Natural killer cell (primary cell): Measurements from ENCODE around the gene CBR3. TPM values are rescaled to one million over a fixed set of nuclear protein-coding genes. Genes with fewer than 3 reads are reported as not detected.

Experiments
- ATAC-seq, 3 donors: fragments of 150-1000 bp in 2 of 3; fragments of 200-7000 bp in 1 of 3; cut with Tn5 transposase; 1 replicate in 1 of 3; 2 replicates in 2 of 3; pipeline ENCODE4 v1.10.0; 2021; ENCODE audit warnings: mild to moderate bottlenecking in 2 of 3, moderate library complexity in 2 of 3
- DNase-seq, 2 donors: peaks; one replicate each; pipeline versions ENCODE4 v3.0.0 to v3.0.0-alpha.2; 2013 to 2021; ENCODE audit warnings: mixed read lengths in 1 of 2
- H3K27ac ChIP-seq: one replicate; pipeline ENCODE4 v1.5.1; 2013; ENCODE audit warnings: mild to moderate bottlenecking, low read length
- H3K27me3 ChIP-seq: one replicate; pipeline ENCODE4 v1.6.1; 2013; ENCODE audit warnings: low read length; ENCODE audit not compliant: control insufficient read depth, insufficient read depth
- H3K36me3 ChIP-seq: one replicate; pipeline ENCODE4 v1.6.1; 2013; ENCODE audit warnings: low read length; ENCODE audit not compliant: control insufficient read depth, insufficient read depth
- H3K4me1 ChIP-seq: one replicate; pipeline ENCODE4 v1.6.1; 2013; ENCODE audit warnings: low read length; ENCODE audit not compliant: control insufficient read depth, insufficient read depth
- H3K4me3 ChIP-seq: one replicate; pipeline ENCODE4 v1.5.1; 2013; ENCODE audit warnings: low read length
- H3K9me3 ChIP-seq: one replicate; pipeline ENCODE4 v1.6.1; 2013; ENCODE audit warnings: low read length; ENCODE audit not compliant: control insufficient read depth, insufficient read depth
- H3K27ac Mint-ChIP-seq, 2 donors: one replicate each; pipeline ENCODE4 v1.8.0; 2022; ENCODE audit warnings: mild to moderate bottlenecking in 2 of 2, mixed read lengths in 2 of 2, moderate library complexity in 1 of 2
- H3K27me3 Mint-ChIP-seq, 2 donors: one replicate each; pipeline ENCODE4 v1.8.0; 2022; ENCODE audit warnings: low read depth in 2 of 2, mixed read lengths in 2 of 2
- H3K36me3 Mint-ChIP-seq: one replicate; pipeline ENCODE4 v1.8.0; 2022; ENCODE audit warnings: mixed read lengths
- H3K4me1 Mint-ChIP-seq, 2 donors: one replicate each; pipeline ENCODE4 v1.8.0; 2022; ENCODE audit warnings: mixed read lengths in 2 of 2
- H3K4me3 Mint-ChIP-seq: one replicate; pipeline ENCODE4 v1.8.0; 2022; ENCODE audit warnings: mild to moderate bottlenecking, moderate library complexity, mixed read lengths
- H3K9me3 Mint-ChIP-seq, 2 donors: one replicate each; pipeline ENCODE4 v1.8.0; 2022; ENCODE audit warnings: mixed read lengths in 2 of 2
- WGBS: methylation state at CpG from one replicate; pipeline ENCODE4 v1.1.7; 2013; ENCODE audit warnings: missing lambda C conversion rate; ENCODE audit not compliant: insufficient coverage; 5-methylcytosine and 5-hydroxymethylcytosine counted together
- intact Hi-C: fragments of 100-400 bp; cut with micrococcal nuclease; formaldehyde crosslinking; loops from one replicate; pipeline ENCODE4 v1.14.2; 2022
- total RNA-seq, 4 donors: library from RNA; stranded (reverse); fragments of 120-200 nt in 1 of 4; gene quantifications; one replicate each; pipeline versions ENCODE4 v1.2.3 to v1.2.4, GENCODE V29; 2013 to 2022
- TF ChIP-seq, protein P1 (sequence below): fragments of 200-600 bp; IDR thresholded peaks from one replicate; pipeline ENCODE4 v1.8.0; 2022; ENCODE audit warnings: antibody characterized with exemption

The CBR3 gene
- total RNA-seq, 3 donors from 2014 or later (not counting 1 experiment from before 2014, with no cell fraction given): 0.95 to 1.5 (median 1.2) TPM

DNA sequence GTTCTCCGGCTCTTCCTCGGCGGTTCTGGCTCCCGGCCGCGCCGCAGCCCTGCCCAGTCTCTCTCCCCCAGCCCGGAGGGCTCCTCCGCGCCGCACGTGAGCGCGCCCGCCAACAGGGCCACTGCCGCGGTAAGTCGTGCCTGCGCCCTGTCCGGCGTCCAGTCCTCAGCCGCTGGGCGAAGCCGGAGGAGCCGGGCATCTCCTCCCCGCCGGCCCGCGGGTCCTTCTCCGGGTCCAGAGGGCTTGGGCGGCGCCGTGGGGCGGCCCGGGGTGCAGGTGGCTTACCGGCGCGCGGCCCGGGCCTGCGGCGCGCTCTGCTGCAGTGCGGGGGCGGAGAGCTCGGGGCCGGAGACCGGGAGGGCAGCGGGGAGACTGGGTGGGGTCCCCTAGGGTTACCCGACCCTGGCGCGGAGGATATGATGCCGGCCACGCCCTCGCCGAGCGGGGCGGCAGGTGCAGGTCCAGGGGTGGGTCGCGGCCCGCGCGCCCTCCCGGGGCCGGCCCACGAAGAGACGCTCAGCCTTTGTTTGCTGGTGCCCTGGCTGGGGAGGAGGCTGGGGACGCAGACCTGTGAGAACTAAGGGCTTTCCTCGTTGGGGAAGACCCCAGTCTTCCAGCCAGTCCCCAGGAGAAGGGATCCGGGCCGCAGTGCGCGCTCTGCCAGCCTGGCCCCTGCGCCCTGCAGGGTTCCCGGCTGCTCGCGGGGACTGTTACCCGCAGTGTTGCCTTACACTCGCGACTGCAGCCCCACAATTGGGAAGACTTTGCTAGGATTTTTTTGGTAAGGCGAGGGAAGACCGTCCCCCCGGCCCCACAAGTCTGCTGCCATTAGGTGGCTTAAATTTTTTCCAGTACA, 22.2 kb downstream of the CBR3 start, which contains the start of gene DOP1B:
Gene DOP1B (plus strand): TSS at position 10 of the 856 bp plus-strand sequence. CDS start 7,910 bp downstream, outside the sequence.
- intact Hi-C loops: loop anchor here (1.0 kb wide), 3 partner anchors 17 to 163 kb away; partner anchors contain the start of genes CBR3 and MORC3
- Histone ChIP-seq H3K36me3 (peaks cover 2% of the 10 kb centered on the region), H3K4me3 (peak within 1 kb of the TSS; percentile 58), H3K27ac (peak within 1 kb of the TSS; percentile 56), H3K27me3 (no peaks in the 10 kb centered on the region), H3K9me3 (no peaks in the 10 kb centered on the region), H3K4me1 (peaks cover 15% of the 10 kb centered on the region)
- no peak for ATAC-seq
- peak in 1 of 2 donors; percentile 52 for DNase-seq
- WGBS: 1% methylated on average over 83 of the region's 83 CpGs
- H3K9me3 Mint-ChIP-seq: no peaks in the 10 kb centered on the region
- H3K27ac Mint-ChIP-seq: peak within 1 kb of the TSS in 1 of 2 donors; percentile 84
- H3K36me3 Mint-ChIP-seq: no peaks in the 10 kb centered on the region
- peak within 1 kb of the TSS; percentile 85 for H3K4me3 Mint-ChIP-seq
- TF ChIP-seq, protein P1, sequence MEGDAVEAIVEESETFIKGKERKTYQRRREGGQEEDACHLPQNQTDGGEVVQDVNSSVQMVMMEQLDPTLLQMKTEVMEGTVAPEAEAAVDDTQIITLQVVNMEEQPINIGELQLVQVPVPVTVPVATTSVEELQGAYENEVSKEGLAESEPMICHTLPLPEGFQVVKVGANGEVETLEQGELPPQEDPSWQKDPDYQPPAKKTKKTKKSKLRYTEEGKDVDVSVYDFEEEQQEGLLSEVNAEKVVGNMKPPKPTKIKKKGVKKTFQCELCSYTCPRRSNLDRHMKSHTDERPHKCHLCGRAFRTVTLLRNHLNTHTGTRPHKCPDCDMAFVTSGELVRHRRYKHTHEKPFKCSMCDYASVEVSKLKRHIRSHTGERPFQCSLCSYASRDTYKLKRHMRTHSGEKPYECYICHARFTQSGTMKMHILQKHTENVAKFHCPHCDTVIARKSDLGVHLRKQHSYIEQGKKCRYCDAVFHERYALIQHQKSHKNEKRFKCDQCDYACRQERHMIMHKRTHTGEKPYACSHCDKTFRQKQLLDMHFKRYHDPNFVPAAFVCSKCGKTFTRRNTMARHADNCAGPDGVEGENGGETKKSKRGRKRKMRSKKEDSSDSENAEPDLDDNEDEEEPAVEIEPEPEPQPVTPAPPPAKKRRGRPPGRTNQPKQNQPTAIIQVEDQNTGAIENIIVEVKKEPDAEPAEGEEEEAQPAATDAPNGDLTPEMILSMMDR: no peak
- no peaks in the 10 kb centered on the region for H3K27me3 Mint-ChIP-seq
- peaks cover 24 to 29% of the 10 kb centered on the region in 2 donors for H3K4me1 Mint-ChIP-seq

DNA sequence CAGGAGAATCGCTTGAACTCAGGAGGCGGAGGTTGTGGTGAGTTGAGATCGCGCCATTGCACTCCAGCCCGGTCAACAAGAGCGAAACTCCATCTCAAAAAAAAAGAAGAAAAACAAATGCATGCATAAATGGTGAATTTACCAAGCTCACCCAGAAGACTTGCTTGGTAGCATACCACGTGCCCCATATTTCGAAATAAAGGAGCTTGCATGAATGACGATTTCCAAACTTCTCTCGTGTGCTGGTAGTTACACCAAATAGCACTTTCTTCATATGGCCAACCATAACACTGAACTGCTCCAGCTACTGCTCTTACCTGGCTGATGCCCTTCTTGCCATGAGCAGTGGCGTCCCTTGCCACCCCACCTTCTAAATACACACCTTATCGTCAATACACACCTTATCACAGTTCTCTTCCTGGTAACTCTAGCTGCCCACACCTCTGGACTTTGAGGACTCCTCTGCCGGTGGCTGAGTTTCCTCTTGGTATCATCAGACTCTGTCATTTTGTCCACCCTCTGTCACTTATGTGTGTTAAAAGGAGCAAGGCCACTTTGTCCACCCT, 24.6 kb downstream of the CBR3 start:
- Histone ChIP-seq H3K9me3 (no peaks in the 10 kb centered on the region), H3K27ac (no peak overlapping the region), H3K36me3 (peaks cover 2% of the 10 kb centered on the region), H3K4me1 (peaks cover 15% of the 10 kb centered on the region), H3K4me3 (no peak overlapping the region), H3K27me3 (no peaks in the 10 kb centered on the region)
- 85% methylated on average over 13 of the region's 13 CpGs for WGBS
- Mint-ChIP-seq H3K4me1 (peaks cover 30 to 40% of the 10 kb centered on the region in 2 donors), H3K4me3 (peak overlapping the region; percentile 40), H3K36me3 (no peaks in the 10 kb centered on the region), H3K9me3 (no peaks in the 10 kb centered on the region), H3K27me3 (no peaks in the 10 kb centered on the region), H3K27ac (no peak overlapping the region)
- TF ChIP-seq, protein P1: no peak
- intact Hi-C loops: no loop called here
- ATAC-seq: no peak
- no peak for DNase-seq

DNA sequence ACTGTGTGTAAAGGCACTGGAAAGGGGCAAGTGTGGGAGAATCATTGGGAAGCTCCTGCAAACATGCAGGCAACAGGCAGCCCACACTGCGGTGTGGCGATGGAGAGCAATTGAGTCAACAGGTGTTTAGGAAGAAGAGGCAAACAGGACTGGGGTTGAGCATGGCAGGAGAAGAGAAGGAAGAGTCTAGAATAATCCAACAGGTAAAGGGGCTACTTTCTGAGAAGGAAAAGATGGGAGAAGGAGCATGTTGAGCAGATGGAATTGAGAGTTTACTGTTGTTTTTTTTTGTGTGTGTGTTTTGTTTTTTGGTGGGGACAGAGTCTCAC, 25.9 kb downstream of the CBR3 start:
- ATAC-seq: no peak
- H3K4me3 ChIP-seq: no peak overlapping the region
- H3K27me3 ChIP-seq: no peaks in the 10 kb centered on the region
- intact Hi-C loops: no loop called here
- no peak for DNase-seq
- Mint-ChIP-seq H3K27ac (no peak overlapping the region), H3K27me3 (no peaks in the 10 kb centered on the region), H3K4me1 (peaks cover 22 to 37% of the 10 kb centered on the region in 2 donors), H3K9me3 (no peaks in the 10 kb centered on the region), H3K36me3 (no peaks in the 10 kb centered on the region), H3K4me3 (no peak overlapping the region)
- H3K27ac ChIP-seq: no peak overlapping the region
- no peaks in the 10 kb centered on the region for H3K9me3 ChIP-seq
- TF ChIP-seq, protein P1: no peak
- H3K4me1 ChIP-seq: peaks cover 8% of the 10 kb centered on the region
- WGBS: 98% methylated on average over 2 of the region's 2 CpGs
- peaks cover 9% of the 10 kb centered on the region for H3K36me3 ChIP-seq
